ENCODE data around the gene ANGPTL8.

Gene ANGPTL8

GRCh38 chr19:11265177-11265784, 25.9 kb downstream of the ANGPTL8 start:
- Histone ChIP-seq H3K9me3 (ENCODE audit: insufficient read depth, low read length) (no peaks in the 10 kb centered on the region), H3K4me1 (ENCODE audit: insufficient read depth, insufficient read length) (peaks cover 5% of the 10 kb centered on the region), H3K4me3 (ENCODE audit: insufficient read length, low read depth) (no peak overlapping the region), H3K9ac (ENCODE audit: insufficient read length, low read depth) (no peak overlapping the region), H3K27me3 (ENCODE audit: insufficient read depth, insufficient read length) (no peaks in the 10 kb centered on the region), H3K36me3 (ENCODE audit: insufficient read depth, insufficient read length, low read length) (no peaks in the 10 kb centered on the region)
- no peak for DNase-seq (ENCODE audit: low read depth, low spot score)
- TF ChIP-seq ZNF274 (IDR thresholded peaks at IDR 0.05; ENCODE audit: low read depth, low read length) (no peak), SUZ12 (IDR thresholded peaks at IDR 0.05; ENCODE audit: extremely low read depth, insufficient read depth, insufficient read length) (no peak), YY1 (IDR thresholded peaks at IDR 0.05; ENCODE audit: insufficient read depth, insufficient read length) (no peak)

GRCh38 chr19:11265785-11266236, 26.4 kb downstream of the ANGPTL8 start:
- peaks cover 5% of the 10 kb centered on the region for H3K4me1 ChIP-seq (ENCODE audit: insufficient read depth, insufficient read length)
- no peak overlapping the region for H3K4me3 ChIP-seq (ENCODE audit: insufficient read length, low read depth)
- no peaks in the 10 kb centered on the region for H3K9me3 ChIP-seq (ENCODE audit: insufficient read depth, low read length)
- no peaks in the 10 kb centered on the region for H3K36me3 ChIP-seq (ENCODE audit: insufficient read depth, insufficient read length, low read length)
- no peaks in the 10 kb centered on the region for H3K27me3 ChIP-seq (ENCODE audit: insufficient read depth, insufficient read length)
- H3K9ac ChIP-seq (ENCODE audit: insufficient read length, low read depth) = peak overlapping the region; percentile 16
- no peak for DNase-seq (ENCODE audit: low read depth, low spot score)
- TF ChIP-seq YY1 (IDR thresholded peaks at IDR 0.05; ENCODE audit: insufficient read depth, insufficient read length) = no peak
- no peak for TF ChIP-seq ZNF274 (IDR thresholded peaks at IDR 0.05; ENCODE audit: low read depth, low read length)
- no peak for TF ChIP-seq SUZ12 (IDR thresholded peaks at IDR 0.05; ENCODE audit: extremely low read depth, insufficient read depth, insufficient read length)

- Histone ChIP-seq H3K27me3 (ENCODE audit: insufficient read depth, insufficient read length) (no peaks in the 10 kb centered on the region), H3K9ac (ENCODE audit: insufficient read length, low read depth) (no peak overlapping the region)
- TF ChIP-seq SUZ12 (IDR thresholded peaks at IDR 0.05; ENCODE audit: extremely low read depth, insufficient read depth, insufficient read length) (no peak), YY1 (IDR thresholded peaks at IDR 0.05; ENCODE audit: insufficient read depth, insufficient read length) (no peak), ZNF274 (IDR thresholded peaks at IDR 0.05; ENCODE audit: low read depth, low read length) (no peak)
These were observed 28.1 kb downstream of the ANGPTL8 start for GRCh38 chr19:11267316-11268085.

GRCh38 chr19:11268783-11269267, 29.4 kb downstream of the ANGPTL8 start:
- DNase-seq (ENCODE audit: low read depth, low spot score) = no peak
- Histone ChIP-seq H3K27me3 (ENCODE audit: insufficient read depth, insufficient read length) (no peaks in the 10 kb centered on the region), H3K9ac (ENCODE audit: insufficient read length, low read depth) (peak overlapping the region; percentile 16), H3K4me1 (ENCODE audit: insufficient read depth, insufficient read length) (peaks cover 4% of the 10 kb centered on the region), H3K36me3 (ENCODE audit: insufficient read depth, insufficient read length, low read length) (no peaks in the 10 kb centered on the region), H3K4me3 (ENCODE audit: insufficient read length, low read depth) (no peak overlapping the region), H3K9me3 (ENCODE audit: insufficient read depth, low read length) (no peaks in the 10 kb centered on the region)
- no peak for TF ChIP-seq SUZ12 (IDR thresholded peaks at IDR 0.05; ENCODE audit: extremely low read depth, insufficient read depth, insufficient read length)
- TF ChIP-seq YY1 (IDR thresholded peaks at IDR 0.05; ENCODE audit: insufficient read depth, insufficient read length) = no peak
- no peak for TF ChIP-seq ZNF274 (IDR thresholded peaks at IDR 0.05; ENCODE audit: low read depth, low read length)

More at GRCh38 chr19:11267316-11268085, 28.1 kb downstream of the ANGPTL8 start:
- no peaks in the 10 kb centered on the region for H3K36me3 ChIP-seq (ENCODE audit: insufficient read depth, insufficient read length, low read length)
- H3K9me3 ChIP-seq (ENCODE audit: insufficient read depth, low read length) = no peaks in the 10 kb centered on the region
- H3K4me1 ChIP-seq (ENCODE audit: insufficient read depth, insufficient read length) = peaks cover 4% of the 10 kb centered on the region
- H3K4me3 ChIP-seq (ENCODE audit: insufficient read length, low read depth) = no peak overlapping the region
- DNase-seq (ENCODE audit: low read depth, low spot score) = no peak

GRCh38 chr19:11269408-11269807, 30.0 kb downstream of the ANGPTL8 start:
- no peak for TF ChIP-seq SUZ12 (IDR thresholded peaks at IDR 0.05; ENCODE audit: extremely low read depth, insufficient read depth, insufficient read length)
- TF ChIP-seq ZNF274 (IDR thresholded peaks at IDR 0.05; ENCODE audit: low read depth, low read length) = no peak
- no peak for TF ChIP-seq YY1 (IDR thresholded peaks at IDR 0.05; ENCODE audit: insufficient read depth, insufficient read length)
- Histone ChIP-seq H3K36me3 (ENCODE audit: insufficient read depth, insufficient read length, low read length) (no peaks in the 10 kb centered on the region), H3K9ac (ENCODE audit: insufficient read length, low read depth) (no peak overlapping the region), H3K27me3 (ENCODE audit: insufficient read depth, insufficient read length) (no peaks in the 10 kb centered on the region), H3K4me3 (ENCODE audit: insufficient read length, low read depth) (no peak overlapping the region), H3K4me1 (ENCODE audit: insufficient read depth, insufficient read length) (peaks cover 4% of the 10 kb centered on the region), H3K9me3 (ENCODE audit: insufficient read depth, low read length) (no peaks in the 10 kb centered on the region)
- no peak for DNase-seq (ENCODE audit: low read depth, low spot score)

- Histone ChIP-seq H3K4me1 (ENCODE audit: insufficient read depth, insufficient read length) (no peaks in the 10 kb centered on the region), H3K27me3 (ENCODE audit: insufficient read depth, insufficient read length) (no peaks in the 10 kb centered on the region), H3K36me3 (ENCODE audit: insufficient read depth, insufficient read length, low read length) (no peaks in the 10 kb centered on the region), H3K4me3 (ENCODE audit: insufficient read length, low read depth) (no peak overlapping the region), H3K9me3 (ENCODE audit: insufficient read depth, low read length) (peaks cover 19% of the 10 kb centered on the region; the same call in 1 of the 2 replicates), H3K9ac (ENCODE audit: insufficient read length, low read depth) (no peak overlapping the region)
- TF ChIP-seq YY1 (IDR thresholded peaks at IDR 0.05; ENCODE audit: insufficient read depth, insufficient read length) = no peak
- TF ChIP-seq ZNF274 (IDR thresholded peaks at IDR 0.05; ENCODE audit: low read depth, low read length) = no peak
- no peak for TF ChIP-seq SUZ12 (IDR thresholded peaks at IDR 0.05; ENCODE audit: extremely low read depth, insufficient read depth, insufficient read length)
- DNase-seq (ENCODE audit: low read depth, low spot score) = no peak
These were observed 33.9 kb downstream of the ANGPTL8 start for GRCh38 chr19:11273296-11273695.

- no peak overlapping the region for H3K9ac ChIP-seq (ENCODE audit: insufficient read length, low read depth)
- H3K4me3 ChIP-seq (ENCODE audit: insufficient read length, low read depth) = no peak overlapping the region
- no peaks in the 10 kb centered on the region for H3K4me1 ChIP-seq (ENCODE audit: insufficient read depth, insufficient read length)
- H3K36me3 ChIP-seq (ENCODE audit: insufficient read depth, insufficient read length, low read length) = no peaks in the 10 kb centered on the region
- no peak for DNase-seq (ENCODE audit: low read depth, low spot score)
- H3K27me3 ChIP-seq (ENCODE audit: insufficient read depth, insufficient read length) = no peaks in the 10 kb centered on the region
- peaks cover 20% of the 10 kb centered on the region; the same call in 1 of the 2 replicates for H3K9me3 ChIP-seq (ENCODE audit: insufficient read depth, low read length)
- TF ChIP-seq YY1 (IDR thresholded peaks at IDR 0.05; ENCODE audit: insufficient read depth, insufficient read length) (no peak), SUZ12 (IDR thresholded peaks at IDR 0.05; ENCODE audit: extremely low read depth, insufficient read depth, insufficient read length) (no peak), ZNF274 (IDR thresholded peaks at IDR 0.05; ENCODE audit: low read depth, low read length) (no peak)
These were observed 34.6 kb downstream of the ANGPTL8 start for GRCh38 chr19:11273989-11274388.

All from NT2/D1 (cell line).